IPS-NIHi11 (cell line): ENCODE results near the gene CORO2A.
A peak's percentile ranks its signal among the peaks of the same experiment; 100 is the strongest.
"Not testable (repeated sequence)": the region's sequence is repeated elsewhere in the genome, so short reads cannot be mapped to it uniquely, and the experiment has no call there.

Experiments used
- DNase-seq: peaks from one replicate; pipeline ENCODE4 v3.0.0; 2012; ENCODE audit warnings: mixed read lengths, low spot score

CORO2A gene

DNA sequence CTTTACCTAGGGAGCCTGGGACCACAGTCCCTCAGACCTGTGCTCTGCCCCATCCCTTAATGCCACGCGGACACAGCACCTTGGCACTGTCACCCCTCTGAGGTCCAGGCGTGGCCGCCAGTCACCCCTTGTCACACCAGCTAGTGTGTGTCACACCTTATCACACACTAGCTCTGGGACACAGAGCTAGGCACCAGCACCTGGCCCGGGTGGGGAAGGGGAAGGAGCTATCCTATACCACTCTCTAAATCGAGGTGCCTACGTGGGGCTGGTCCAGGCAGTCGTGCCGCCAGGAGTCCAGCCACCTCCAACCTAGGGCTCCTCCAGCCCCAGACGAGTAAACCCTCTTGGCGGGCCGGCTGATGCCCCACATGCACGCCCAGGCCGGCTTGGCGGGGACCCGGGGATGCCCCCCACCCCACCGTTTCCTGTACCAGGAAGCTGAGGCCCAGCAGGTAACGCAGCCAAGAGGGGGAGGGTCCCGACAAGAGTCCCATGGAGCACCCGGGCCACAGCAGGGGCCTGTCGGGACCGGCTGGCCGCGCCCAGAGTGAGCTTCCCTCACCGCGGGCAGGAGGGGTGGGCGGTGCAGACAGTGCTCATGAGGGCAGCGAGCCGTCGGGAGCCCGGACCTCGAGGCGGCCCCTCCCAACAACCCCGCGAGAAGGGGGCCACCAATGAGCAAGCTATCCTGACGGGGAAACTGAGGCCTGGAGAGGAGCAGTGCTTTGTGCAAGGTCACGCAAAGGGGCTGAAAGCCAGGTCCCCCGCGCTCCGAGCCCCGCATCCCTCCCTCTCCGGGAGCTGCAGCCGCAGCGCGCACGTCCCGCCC, 550 bp downstream of the CORO2A start:
- DNase-seq, result peak; percentile 72

DNA sequence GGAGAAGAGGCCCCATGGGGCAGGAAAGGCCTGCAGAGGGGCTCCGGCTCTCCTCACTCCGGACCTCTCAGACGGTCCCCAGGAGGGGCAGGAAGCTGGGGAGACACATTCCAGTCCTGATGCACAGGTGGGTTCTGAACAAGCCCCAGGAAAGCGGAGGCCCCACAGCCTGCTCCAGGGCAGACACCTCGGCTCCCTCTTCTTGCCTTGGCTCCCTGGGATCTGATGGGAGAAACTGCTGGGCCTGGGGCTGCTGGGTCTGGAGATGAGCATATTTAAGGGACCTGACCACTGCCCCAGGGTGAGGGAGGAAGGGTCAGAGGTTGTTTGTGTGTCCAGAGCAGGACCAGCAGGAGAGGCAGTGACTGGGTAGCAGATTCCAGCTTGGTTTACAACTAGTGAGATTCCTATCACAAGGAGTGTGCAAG, 1.2 kb downstream of the CORO2A start:
- no peak for DNase-seq

GRCh38 chr9:98190757-98191105, 1.7 kb downstream of the CORO2A start:
- no peak for DNase-seq

- no peak for DNase-seq
Measured at GRCh38 chr9:98189412-98189811, 3.0 kb downstream of the CORO2A start.

- no peak for DNase-seq
Measured at GRCh38 chr9:98187926-98188325, 4.5 kb downstream of the CORO2A start.

GRCh38 chr9:98186236-98186635, 6.2 kb downstream of the CORO2A start:
- no peak for DNase-seq

- no peak for DNase-seq
Measured at GRCh38 chr9:98185611-98186171, 6.7 kb downstream of the CORO2A start.

GRCh38 chr9:98185021-98185567, 7.3 kb downstream of the CORO2A start:
- DNase-seq, result no peak

- DNase-seq, result no peak
Measured at GRCh38 chr9:98184326-98184725, 8.1 kb downstream of the CORO2A start.

- DNase-seq, result no peak
Measured at GRCh38 chr9:98182889-98183599, 9.4 kb downstream of the CORO2A start.

GRCh38 chr9:98182069-98182820, 10.2 kb downstream of the CORO2A start:
- DNase-seq, result no peak

DNA sequence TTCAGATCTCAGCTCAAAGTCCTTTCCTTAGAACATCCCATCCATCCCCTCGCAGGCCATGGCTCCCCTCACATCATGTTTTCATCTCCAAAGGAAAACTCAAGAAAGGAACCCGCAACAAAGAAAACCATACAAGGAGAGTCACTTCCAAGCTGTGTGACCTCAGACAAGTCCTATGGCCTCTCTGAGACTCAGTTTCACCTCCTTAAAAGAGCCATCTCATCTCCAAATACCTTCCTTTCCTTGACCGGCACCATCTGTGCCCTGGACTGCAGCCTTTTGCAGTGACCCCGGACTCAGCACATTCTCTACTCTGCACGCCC, 10.7 kb downstream of the CORO2A start:
- DNase-seq, result no peak

DNA sequence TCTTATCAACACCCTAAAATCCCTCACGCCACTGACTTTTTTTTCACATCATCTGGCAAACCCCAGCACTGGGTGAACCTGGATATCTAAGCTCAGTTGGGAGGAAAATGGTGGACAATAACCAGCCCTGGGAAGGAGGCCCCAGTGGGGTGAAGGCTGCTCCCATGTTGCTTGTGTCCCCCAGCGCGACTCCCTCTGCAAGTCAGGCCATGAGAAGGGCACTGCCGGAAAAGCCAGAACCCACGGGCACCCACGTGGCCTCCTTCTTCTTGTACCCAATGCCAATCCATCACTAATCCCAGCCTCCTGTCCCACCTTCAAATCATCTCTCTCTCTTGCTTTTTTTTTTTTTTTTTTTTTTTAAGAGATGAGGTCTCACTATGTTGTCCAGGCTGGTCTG, 11.4 kb downstream of the CORO2A start:
- no peak for DNase-seq

DNA sequence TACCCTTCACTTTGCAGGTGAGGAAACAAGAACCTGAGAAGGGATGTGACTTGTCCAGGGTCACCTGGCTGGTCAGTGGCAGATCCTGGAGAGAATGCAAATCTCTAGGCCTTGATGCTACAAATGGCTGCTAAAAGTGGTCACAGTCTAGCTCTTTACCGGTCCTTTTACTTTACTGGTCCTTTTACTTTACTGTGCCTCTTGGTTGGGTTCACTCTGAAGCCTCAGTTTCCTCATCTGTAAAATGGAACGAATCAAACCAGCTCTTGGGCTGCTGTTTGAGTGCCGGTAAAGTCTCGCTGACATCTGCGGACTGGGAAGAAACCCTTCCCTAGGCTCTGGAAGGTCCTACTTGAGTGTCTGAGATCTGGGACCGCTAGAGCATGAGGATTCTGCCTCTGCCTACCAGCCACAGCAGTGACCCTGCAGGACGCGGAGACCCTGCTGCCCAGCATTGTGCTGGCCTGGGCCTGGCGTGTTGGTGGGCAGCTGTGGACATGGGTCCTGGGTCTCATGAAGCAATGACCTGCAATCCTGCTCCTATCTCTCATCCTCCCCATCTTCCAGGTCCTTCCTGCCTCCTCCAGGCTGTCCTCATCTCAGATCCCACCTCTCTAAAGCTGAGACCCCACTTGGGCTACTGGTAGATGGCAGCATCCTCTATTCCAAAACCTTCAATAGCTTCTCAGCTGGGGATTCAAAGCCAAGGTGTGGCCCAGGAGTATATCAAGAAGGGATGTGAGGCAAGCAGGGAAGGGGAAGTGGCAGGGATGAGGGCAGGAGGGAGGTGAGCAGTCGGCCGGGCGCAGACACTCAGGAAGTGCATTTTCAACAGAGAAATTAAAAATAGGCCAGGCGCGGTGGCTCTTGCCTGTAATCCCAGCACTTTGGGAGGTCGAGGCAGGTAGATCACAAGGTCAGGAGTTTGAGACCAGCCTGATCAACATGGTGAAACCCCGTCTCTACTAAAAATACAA, 13.3 kb downstream of the CORO2A start:
- DNase-seq, result no peak

DNA sequence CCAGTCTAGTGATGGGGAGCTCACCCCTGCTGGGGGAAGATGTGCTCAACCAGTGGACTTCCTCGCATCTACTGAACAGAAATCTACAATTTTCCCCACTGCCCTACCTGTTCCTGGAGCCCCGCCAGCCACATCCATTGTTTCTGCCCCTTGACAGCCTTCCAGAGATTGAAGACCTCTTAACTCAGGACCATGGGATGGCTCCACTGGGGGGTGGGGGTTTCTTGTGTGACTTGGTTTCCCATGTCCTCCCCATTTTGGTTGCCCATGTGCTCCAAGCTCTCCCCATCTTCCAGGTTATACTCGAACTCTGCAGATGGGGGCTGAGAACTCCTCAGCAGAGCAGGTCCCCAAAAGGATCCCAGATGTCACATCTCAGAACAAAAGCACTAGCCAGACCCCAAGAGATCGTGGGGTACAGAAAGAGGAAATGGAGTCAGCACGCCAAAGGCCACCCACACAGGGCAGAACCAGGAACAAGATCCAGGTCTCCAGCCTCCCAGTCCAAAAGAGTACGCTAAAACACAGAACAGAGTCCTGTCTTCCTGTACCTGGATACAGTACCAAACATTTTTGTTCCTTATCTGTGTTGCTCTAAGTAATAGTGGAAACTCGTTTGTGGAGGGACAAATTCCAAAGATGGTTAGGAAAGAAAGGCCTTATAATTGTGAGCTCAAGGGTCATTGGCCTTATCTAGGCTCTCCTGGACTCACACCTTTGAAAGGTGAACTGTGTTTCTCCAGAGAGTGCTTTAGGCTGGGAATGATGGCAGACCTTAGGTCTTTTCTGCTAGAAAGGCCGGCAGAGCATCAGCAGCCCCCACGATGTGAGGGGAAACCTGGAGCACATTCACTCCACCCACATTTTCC, 15.8 kb downstream of the CORO2A start:
- no peak for DNase-seq

DNA sequence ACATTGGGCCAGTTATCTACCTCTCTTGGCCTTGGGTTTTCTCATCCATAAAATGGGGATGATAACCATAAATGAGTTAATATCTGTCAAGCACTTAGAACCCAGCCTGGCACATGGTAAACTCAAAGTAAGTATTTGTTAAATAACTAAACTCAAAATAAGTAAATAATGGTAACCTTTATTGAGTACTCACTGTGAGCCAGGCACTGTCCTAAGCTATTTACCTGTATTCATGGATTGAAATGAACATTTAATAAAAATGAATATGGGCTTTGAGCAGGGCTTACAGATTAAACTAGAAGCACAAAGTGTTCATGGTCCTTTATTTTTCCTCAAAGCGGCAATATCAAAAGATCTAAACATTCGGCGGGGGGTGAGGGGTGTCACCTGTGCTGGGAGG, 16.7 kb downstream of the CORO2A start:
- no peak for DNase-seq

DNA sequence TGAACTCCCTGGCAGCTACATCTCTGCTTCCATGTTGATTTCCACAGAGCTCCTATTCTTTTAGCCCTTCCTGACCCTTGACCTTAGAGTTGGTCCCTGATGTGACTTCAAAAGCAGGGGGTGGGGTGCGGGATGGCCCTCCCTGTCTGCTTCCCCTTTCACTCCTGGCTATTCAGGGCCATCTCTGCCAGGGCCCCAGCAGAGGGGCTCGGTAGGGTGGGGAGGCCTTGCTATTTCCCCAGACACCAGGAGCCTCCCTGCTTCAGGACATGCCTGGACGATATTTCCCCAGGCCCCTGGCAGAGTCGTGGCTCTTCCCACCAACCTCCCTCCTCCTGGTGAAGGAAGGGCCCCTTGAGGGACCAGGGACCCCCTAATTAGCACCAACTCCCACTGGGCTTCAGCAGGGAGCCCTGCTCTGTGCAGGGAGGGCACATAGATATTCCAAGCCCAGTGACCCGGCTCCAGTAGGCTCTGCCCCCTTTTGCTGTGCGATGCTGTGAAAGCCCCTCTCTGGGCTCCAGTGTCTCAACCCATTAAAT, 17.3 kb downstream of the CORO2A start:
- DNase-seq, result no peak

- DNase-seq, result not testable (repeated sequence)
Measured at GRCh38 chr9:98174502-98174918, 17.9 kb downstream of the CORO2A start.

DNA sequence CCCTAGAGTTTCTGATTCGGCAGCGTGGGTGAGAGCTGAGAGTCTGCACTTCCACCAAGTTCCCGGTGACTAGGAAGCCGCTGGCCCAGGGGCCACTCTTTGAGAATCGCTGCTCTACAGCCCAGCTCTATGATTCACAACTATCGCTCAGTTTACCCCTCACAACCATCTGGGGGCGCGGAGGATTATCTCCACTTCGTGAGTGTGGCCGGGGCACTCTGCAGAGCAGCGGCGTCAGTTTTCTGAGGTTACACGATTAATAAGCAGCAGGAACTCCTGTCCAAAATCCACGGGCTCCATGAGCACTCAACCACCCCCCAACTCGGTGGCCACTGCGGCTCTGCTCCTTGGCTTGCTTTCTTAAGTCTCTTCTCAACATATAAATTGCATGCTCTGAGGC, 19.3 kb downstream of the CORO2A start:
- DNase-seq, result no peak

DNA sequence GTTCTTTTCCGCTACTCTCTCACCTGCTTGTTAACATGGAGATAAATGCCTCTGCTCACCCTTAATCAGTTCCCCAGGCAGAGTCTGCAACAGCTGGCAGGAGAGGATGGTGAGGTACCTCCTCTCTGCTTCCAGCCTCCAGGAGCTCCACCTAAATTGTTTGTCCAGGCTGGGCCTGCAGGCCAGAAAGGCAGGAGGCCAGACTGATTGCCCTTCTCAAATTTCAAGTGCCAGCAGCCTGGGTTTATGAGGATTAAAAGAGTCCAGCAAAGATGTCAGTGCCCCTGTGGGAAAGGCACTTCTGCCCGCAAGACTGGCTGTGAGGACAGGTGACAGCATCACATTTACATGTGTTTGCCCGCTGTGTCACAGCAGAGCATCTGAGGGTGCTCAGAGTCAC, 19.8 kb downstream of the CORO2A start:
- peak; percentile 53 for DNase-seq
